ENCODE measurements around the gene IFNA7.
A peak's percentile ranks its signal among the peaks of the same experiment; 100 is the strongest.
"Not testable (repeated sequence)": the region's sequence is repeated elsewhere in the genome, so short reads cannot be mapped to it uniquely, and the experiment has no call there.

The IFNA7 gene

GRCh38 chr9:21174671-21175070 is 27.3 kb downstream of the IFNA7 start:
- no peak for DNase-seq (ENCODE audit: low spot score)

GRCh38 chr9:21172156-21172555 is 29.8 kb downstream of the IFNA7 start:
- no peak for DNase-seq (ENCODE audit: low spot score)

- DNase-seq (ENCODE audit: low spot score): no peak
Measured at GRCh38 chr9:21171351-21171750, 30.7 kb downstream of the IFNA7 start.

DNA sequence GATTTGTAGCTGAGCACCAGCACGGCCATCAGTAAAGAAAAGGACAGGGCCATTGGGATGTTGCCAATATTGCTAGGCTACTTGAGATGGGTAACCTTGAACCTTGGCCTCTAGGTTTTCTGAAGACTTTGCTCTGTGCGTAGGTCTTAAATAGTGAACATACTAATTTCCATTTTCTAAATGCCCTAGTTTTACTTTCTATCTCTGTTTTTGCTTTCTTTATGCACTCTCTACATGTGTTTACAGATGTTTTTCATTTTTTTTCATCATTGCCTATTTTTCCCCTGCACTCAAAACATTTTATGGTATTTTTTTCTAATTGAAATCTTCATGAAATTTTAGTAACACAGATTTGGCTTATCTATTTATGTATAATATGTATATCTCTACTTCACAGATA is 35.4 kb downstream of the IFNA7 start, which contains the start of gene IFNA21:
TSS of gene IFNA21 (minus strand) at position 101 of the 400 bp plus-strand sequence. CDS start at position 53, 48 bp downstream.
- DNase-seq (ENCODE audit: low spot score): not testable (repeated sequence)

DNA sequence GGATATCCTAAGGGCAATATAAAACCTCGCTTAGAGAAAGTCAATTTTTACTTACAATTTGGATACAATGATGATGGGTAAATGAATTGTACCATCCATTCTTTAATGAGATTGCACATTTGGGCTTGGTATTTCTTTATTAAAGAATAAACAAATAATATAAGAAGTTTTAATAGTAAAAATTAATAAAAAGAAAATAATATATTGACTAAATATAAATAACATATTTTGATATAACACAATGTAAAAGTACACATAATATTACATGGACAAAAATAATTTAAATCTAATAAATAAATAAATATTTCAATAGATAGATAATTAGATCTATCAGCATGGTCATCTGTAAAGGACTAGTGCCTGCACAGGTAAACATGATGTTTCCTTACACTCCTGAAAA is 36.5 kb downstream of the IFNA7 start:
- DNase-seq (ENCODE audit: low spot score): no peak

DNA sequence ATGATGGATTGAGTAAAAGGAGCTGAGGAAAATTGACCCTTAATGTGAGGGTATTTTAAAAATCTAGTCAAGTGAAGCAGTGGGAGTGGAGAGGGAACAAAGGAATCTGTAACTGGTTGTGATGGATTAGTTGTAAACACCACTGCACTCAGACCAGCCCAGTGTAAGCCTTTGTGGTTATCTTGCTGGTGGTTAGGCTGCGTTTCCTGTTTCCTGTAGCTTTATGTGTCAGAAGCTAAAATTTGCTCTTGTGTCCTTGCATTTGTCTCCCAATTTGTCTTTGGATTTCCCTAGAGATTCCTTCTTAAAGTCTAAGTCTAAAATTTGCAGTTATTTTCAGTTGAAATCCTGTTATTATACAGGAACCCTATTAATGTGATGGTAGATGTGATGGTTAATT is 41.8 kb downstream of the IFNA7 start:
- DNase-seq (ENCODE audit: low spot score): no peak

DNA sequence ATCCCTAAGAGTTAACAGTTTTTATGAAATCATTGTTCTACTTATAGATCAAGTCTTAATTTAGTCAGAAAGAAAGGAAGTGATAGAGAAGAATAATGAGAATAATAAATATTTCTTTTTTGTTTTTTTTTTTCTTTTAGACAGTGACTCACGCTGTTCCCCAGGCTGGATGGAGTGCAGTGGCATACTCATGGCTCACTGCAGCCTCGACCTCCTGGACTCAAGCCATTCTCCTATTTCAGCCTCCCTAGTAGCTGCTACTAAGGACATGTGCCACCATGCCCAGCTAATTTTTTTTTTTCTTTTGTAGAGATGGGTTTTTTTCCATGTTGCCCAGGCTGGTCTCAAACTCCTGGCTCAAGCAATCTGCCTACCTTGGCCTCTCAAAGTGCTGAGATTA is 46.5 kb downstream of the IFNA7 start:
- no peak for DNase-seq (ENCODE audit: low spot score)

DNA sequence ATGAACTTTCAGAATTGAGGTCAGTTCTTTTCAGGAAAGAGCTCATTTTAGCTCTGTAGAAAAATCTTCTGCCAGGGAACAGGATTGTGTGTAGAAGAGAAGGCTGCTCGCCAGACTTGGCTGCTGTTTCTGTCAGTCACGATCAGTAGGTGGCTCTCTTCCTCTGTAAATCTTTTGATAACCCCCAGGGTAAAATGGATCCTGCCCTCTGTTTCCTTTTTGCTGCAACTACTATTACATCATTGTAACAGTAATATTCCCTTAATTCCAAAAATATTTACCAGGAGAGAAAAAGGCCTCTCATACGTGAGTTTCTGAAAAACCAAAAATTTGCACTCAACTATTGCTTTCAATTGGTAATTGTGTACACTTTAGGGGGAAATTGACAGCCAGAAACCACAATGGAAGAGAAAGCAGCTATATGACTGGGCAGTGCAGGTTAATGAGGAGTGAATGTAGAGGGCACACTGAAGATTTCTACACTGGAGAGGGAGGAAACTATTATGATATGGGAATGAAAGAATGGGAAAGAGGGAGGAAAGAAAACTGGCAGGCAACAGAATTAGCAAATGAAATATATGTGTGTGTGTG is 47.9 kb downstream of the IFNA7 start:
- peak; percentile 29 for DNase-seq (ENCODE audit: low spot score)

GRCh38 chr9:21153336-21154017 is 48.5 kb downstream of the IFNA7 start:
- DNase-seq (ENCODE audit: low spot score): no peak
